ENCODE measurements around the gene NEK6.

DNA sequence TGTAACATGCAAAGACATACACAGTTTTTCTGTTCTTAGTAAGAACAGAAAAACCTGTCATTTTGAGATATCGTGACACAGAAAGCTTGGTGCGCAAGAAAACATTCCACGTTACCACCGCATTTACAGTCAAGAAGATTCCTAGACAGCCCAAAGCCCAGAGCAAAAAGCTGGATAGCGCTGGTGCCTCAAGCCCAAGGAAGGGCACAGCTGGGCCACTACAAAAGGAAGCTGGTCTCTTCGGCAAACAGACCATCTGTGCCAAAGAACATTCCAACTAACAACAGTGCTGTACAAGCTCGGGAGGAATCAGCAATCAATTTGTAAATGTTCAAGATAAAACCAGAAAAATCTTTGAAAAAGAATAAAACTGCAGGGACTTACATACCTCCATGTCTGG lies 126.5 kb downstream of the NEK6 start:
- TF ChIP-seq, protein P1, sequence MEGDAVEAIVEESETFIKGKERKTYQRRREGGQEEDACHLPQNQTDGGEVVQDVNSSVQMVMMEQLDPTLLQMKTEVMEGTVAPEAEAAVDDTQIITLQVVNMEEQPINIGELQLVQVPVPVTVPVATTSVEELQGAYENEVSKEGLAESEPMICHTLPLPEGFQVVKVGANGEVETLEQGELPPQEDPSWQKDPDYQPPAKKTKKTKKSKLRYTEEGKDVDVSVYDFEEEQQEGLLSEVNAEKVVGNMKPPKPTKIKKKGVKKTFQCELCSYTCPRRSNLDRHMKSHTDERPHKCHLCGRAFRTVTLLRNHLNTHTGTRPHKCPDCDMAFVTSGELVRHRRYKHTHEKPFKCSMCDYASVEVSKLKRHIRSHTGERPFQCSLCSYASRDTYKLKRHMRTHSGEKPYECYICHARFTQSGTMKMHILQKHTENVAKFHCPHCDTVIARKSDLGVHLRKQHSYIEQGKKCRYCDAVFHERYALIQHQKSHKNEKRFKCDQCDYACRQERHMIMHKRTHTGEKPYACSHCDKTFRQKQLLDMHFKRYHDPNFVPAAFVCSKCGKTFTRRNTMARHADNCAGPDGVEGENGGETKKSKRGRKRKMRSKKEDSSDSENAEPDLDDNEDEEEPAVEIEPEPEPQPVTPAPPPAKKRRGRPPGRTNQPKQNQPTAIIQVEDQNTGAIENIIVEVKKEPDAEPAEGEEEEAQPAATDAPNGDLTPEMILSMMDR (IDR thresholded peaks at IDR 0.05): no peak
- TF ChIP-seq ZFX (IDR thresholded peaks at IDR 0.05; ENCODE audit: borderline replicate concordance): no peak

All from 22Rv1 (cell line).